ENCODE data around the gene CCDC141. TPM values are rescaled to one million over a fixed set of nuclear protein-coding genes. Genes with fewer than 3 reads are reported as not detected.
"Not testable (repeated sequence)": the region's sequence is repeated elsewhere in the genome, so short reads cannot be mapped to it uniquely, and the experiment has no call there.

CCDC141 gene
- total RNA-seq, 1 donor from 2014 or later: 116 TPM

GRCh38 chr2:179050755-179051154 lies 818 bp upstream of the CCDC141 start:
- DNase-seq (ENCODE audit: missing footprints): no peak
- intact Hi-C loops (cut with DNase I): no loop called here
- peak; percentile 81 for ATAC-seq

- DNase-seq (ENCODE audit: missing footprints) (no peak), ATAC-seq (peak; percentile 39)
- intact Hi-C loops (cut with DNase I): loop anchor here (5.0 kb wide), 1 partner anchor 78 kb away; no protein-coding TSS in a partner anchor
These were observed 763 bp downstream of the CCDC141 start for GRCh38 chr2:179049203-179049545.

- intact Hi-C loops (cut with DNase I): loop anchor here (5.0 kb wide), 1 partner anchor 79 kb away; no protein-coding TSS in a partner anchor
- no peak for DNase-seq (ENCODE audit: missing footprints)
- ATAC-seq: no peak
These were observed 1.8 kb downstream of the CCDC141 start for GRCh38 chr2:179048099-179048498.

- intact Hi-C loops (cut with DNase I): loop anchor here (5.0 kb wide), 1 partner anchor 82 kb away; no protein-coding TSS in a partner anchor
- ATAC-seq; DNase-seq (ENCODE audit: missing footprints): not testable (repeated sequence)
These were observed 4.3 kb downstream of the CCDC141 start for GRCh38 chr2:179045602-179046001.

- no peak for DNase-seq (ENCODE audit: missing footprints)
- intact Hi-C loops (cut with DNase I): no loop called here
- no peak for ATAC-seq
These were observed 5.4 kb downstream of the CCDC141 start for GRCh38 chr2:179044500-179044899.

- no peak for ATAC-seq
- DNase-seq (ENCODE audit: missing footprints): no peak
- intact Hi-C loops (cut with DNase I): no loop called here
These were observed 12.1 kb downstream of the CCDC141 start for GRCh38 chr2:179037807-179038206.

GRCh38 chr2:179036353-179036905 lies 13.5 kb downstream of the CCDC141 start:
- ATAC-seq (no peak), DNase-seq (ENCODE audit: missing footprints) (no peak)
- intact Hi-C loops (cut with DNase I): no loop called here

GRCh38 chr2:179031731-179032408 lies 18.1 kb downstream of the CCDC141 start:
- intact Hi-C loops (cut with DNase I): no loop called here
- ATAC-seq (no peak), DNase-seq (ENCODE audit: missing footprints) (no peak)

GRCh38 chr2:179024445-179024844 lies 25.5 kb downstream of the CCDC141 start:
- ATAC-seq: no peak
- intact Hi-C loops (cut with DNase I): no loop called here

GRCh38 chr2:179022685-179023084 lies 27.3 kb downstream of the CCDC141 start:
- intact Hi-C loops (cut with DNase I): no loop called here
- DNase-seq (ENCODE audit: missing footprints) (peak; percentile 65), ATAC-seq (peak; percentile 59)

More at GRCh38 chr2:179024445-179024844, 25.5 kb downstream of the CCDC141 start:
- DNase-seq (ENCODE audit: missing footprints): no peak

GRCh38 chr2:179021258-179021657 lies 28.7 kb downstream of the CCDC141 start:
- ATAC-seq (peak; percentile 54), DNase-seq (ENCODE audit: missing footprints) (no peak)
- intact Hi-C loops (cut with DNase I): no loop called here

GRCh38 chr2:179020156-179020750 lies 29.7 kb downstream of the CCDC141 start:
- intact Hi-C loops (cut with DNase I): no loop called here
- DNase-seq (ENCODE audit: missing footprints) (no peak), ATAC-seq (no peak)

- DNase-seq (ENCODE audit: missing footprints): no peak
- intact Hi-C loops (cut with DNase I): no loop called here
- no peak for ATAC-seq
These were observed 30.7 kb downstream of the CCDC141 start for GRCh38 chr2:179019260-179019659.

- DNase-seq (ENCODE audit: missing footprints) (no peak), ATAC-seq (no peak)
- intact Hi-C loops (cut with DNase I): no loop called here
These were observed 32.1 kb downstream of the CCDC141 start for GRCh38 chr2:179017773-179018357.

GRCh38 chr2:179014189-179014588 lies 35.7 kb downstream of the CCDC141 start:
- DNase-seq (ENCODE audit: missing footprints); intact Hi-C loops (cut with DNase I); ATAC-seq: not testable (repeated sequence)

- DNase-seq (ENCODE audit: missing footprints): no peak
- ATAC-seq: no peak
- intact Hi-C loops (cut with DNase I): no loop called here
These were observed 44.0 kb downstream of the CCDC141 start for GRCh38 chr2:179005976-179006375.

- DNase-seq (ENCODE audit: missing footprints) (no peak), ATAC-seq (no peak)
- intact Hi-C loops (cut with DNase I): no loop called here
These were observed 50.5 kb downstream of the CCDC141 start for GRCh38 chr2:178999476-178999875.

- intact Hi-C loops (cut with DNase I): no loop called here
- ATAC-seq (no peak), DNase-seq (ENCODE audit: missing footprints) (no peak)
These were observed 51.4 kb downstream of the CCDC141 start for GRCh38 chr2:178998539-178998938.

GRCh38 chr2:178997477-178997876 lies 52.5 kb downstream of the CCDC141 start:
- intact Hi-C loops (cut with DNase I): no loop called here
- ATAC-seq (no peak), DNase-seq (ENCODE audit: missing footprints) (no peak)

- DNase-seq (ENCODE audit: missing footprints): no peak
- no peak for ATAC-seq
- intact Hi-C loops (cut with DNase I): no loop called here
These were observed 52.9 kb downstream of the CCDC141 start for GRCh38 chr2:178997067-178997466.

Data from Right ventricle myocardium inferior (tissue), 1 donor.